Brain microvascular endothelial cell (primary cell): ENCODE data around the gene ARHGDIB.

Source experiments
- DNase-seq: peaks from one replicate; pipeline ENCODE4 v3.0.0-alpha.2; 2020
- H3K27ac ChIP-seq: fragments of 250-450 bp; sonication (Bioruptor Pico); 2 replicates; pipeline ENCODE4 v1.5.1; 2020; ENCODE audit warnings: mild to moderate bottlenecking, moderate library complexity
- H3K27me3 ChIP-seq: fragments of 250-450 bp; sonication (Bioruptor Pico); replicated peaks from 2 replicates; pipeline ENCODE4 v1.5.1; 2020; ENCODE audit warnings: mild to moderate bottlenecking
- H3K36me3 ChIP-seq: fragments of 250-450 bp; sonication (Bioruptor Pico); replicated peaks from 2 replicates; pipeline ENCODE4 v1.5.1; 2020; ENCODE audit warnings: mild to moderate bottlenecking
- H3K4me3 ChIP-seq: 2 replicates; pipeline ENCODE4 v1.5.1; 2011; ENCODE audit warnings: low read depth, mild to moderate bottlenecking, control low read depth, low read length, moderate library complexity
- CTCF ChIP-seq: IDR thresholded peaks from 2 replicates; pipeline ENCODE4 v1.5.1; 2011; ENCODE audit warnings: low read depth, mild to moderate bottlenecking, moderate library complexity, low read length, control low read depth, inconsistent platforms; ENCODE audit errors: missing control alignments
- in situ Hi-C: cut with HindIII; loops from 2 replicates; pipeline ENCODE4 v1.10.0; 2017; ENCODE audit warnings: low sequenced_read_pairs, low pct_ligation_motif_present

The ARHGDIB gene

DNA sequence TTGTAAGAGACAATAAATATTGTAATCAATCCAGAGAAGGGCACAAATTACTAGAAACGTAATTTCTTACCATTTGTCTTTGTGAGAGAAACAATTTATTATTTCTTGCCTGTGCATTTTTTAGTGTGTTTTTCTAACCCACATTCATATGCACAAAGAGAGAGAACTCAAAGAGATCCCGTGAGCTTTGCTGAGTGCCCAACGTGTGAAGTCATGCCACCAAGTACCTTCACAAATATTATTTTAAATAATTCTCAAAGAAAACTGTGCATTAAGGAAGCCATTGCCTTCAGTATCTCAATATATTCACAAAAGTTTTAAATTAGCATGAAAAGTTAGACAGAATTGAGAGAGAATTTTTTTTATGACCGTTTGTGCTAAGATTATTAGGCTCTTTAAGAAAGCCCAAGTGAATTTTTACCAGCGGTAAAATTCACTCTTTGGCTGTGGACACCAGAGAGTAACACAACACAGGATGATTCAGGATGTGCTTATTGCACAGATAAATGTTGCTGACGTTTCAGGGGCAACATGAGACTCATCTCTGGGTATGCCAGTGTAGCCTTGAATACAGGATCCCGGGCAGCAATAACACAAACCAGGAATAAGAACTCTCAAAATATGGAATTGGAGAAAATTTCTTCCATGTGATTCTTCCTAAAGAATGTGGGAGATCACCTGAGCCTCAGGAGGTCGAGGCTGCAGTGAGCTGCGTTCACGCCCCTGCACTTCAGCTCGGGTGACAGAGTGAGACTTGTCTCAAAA lies 2.9 kb downstream of the ARHGDIB start:
- in situ Hi-C loops = no loop called here
- DNase-seq = no peak
- Histone ChIP-seq H3K27me3 (no peaks in the 10 kb centered on the region), H3K27ac (peak overlapping the region; percentile 17), H3K36me3 (no peaks in the 10 kb centered on the region), H3K4me3 (no peak overlapping the region)
- TF ChIP-seq CTCF = no peak

GRCh38 chr12:14957551-14958168 lies 3.7 kb downstream of the ARHGDIB start:
- no peak for TF ChIP-seq CTCF
- in situ Hi-C loops = no loop called here
- H3K27me3 ChIP-seq = no peaks in the 10 kb centered on the region
- no peaks in the 10 kb centered on the region for H3K36me3 ChIP-seq
- H3K4me3 ChIP-seq = no peak overlapping the region
- DNase-seq = no peak
- peak overlapping the region; percentile 8 for H3K27ac ChIP-seq

DNA sequence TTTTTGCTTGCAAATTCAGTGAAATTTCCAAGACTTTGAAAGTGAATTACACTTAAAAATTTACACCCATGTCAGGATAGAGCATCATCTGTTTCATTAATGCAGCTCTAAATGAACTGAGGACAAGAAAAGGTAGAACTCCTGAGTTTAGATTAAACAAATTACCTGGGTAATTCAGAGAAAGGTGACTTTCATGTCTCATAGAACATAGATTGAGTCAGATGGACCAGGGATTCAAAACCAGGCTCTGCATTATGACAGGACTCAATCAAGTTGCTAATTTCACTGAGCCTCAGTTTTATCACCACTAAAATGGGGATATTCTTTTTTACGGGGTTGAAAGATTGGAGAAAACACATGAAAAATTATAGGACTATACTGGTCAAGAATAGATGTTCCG lies 4.5 kb downstream of the ARHGDIB start:
- Histone ChIP-seq H3K36me3 (no peaks in the 10 kb centered on the region), H3K4me3 (no peak overlapping the region), H3K27me3 (no peaks in the 10 kb centered on the region), H3K27ac (no peak overlapping the region)
- no peak for DNase-seq
- no peak for TF ChIP-seq CTCF
- in situ Hi-C loops = no loop called here

- Histone ChIP-seq H3K27me3 (no peaks in the 10 kb centered on the region), H3K4me3 (no peak overlapping the region), H3K27ac (no peak overlapping the region), H3K36me3 (no peaks in the 10 kb centered on the region)
- no peak for TF ChIP-seq CTCF
- in situ Hi-C loops = no loop called here
- no peak for DNase-seq
These were observed 5.1 kb downstream of the ARHGDIB start for GRCh38 chr12:14956024-14956891.

GRCh38 chr12:14954269-14954668 lies 7.1 kb downstream of the ARHGDIB start:
- no peak for TF ChIP-seq CTCF
- in situ Hi-C loops = no loop called here
- DNase-seq = no peak
- H3K36me3 ChIP-seq = no peaks in the 10 kb centered on the region
- H3K27me3 ChIP-seq = no peaks in the 10 kb centered on the region
- no peak overlapping the region for H3K27ac ChIP-seq
- no peak overlapping the region for H3K4me3 ChIP-seq
